HepG2 (cell line): Measurements from ENCODE around the gene MAPKAPK3. TPM values are rescaled to one million over a fixed set of nuclear protein-coding genes. Genes with fewer than 3 reads are reported as not detected.

Experiments used
- CBFB ChIP-seq: sonication (generic); formaldehyde crosslinking; IDR thresholded peaks from 2 replicates; pipeline ENCODE4 v1.4.0; 2020; ENCODE audit warnings: missing genetic modification reagents
- HMGXB4 ChIP-seq, 2 experiments: sonication (generic) in 1 of 2; formaldehyde crosslinking in 1 of 2; IDR thresholded peaks; 2 replicates each; pipeline versions ENCODE4 v1.4.0 to v1.6.1; 2018 to 2020; ENCODE audit warnings: missing genetic modification reagents in 2 of 2, borderline replicate concordance in 1 of 2, low read depth in 1 of 2, mild to moderate bottlenecking in 1 of 2, missing biosample characterization in 1 of 2
- KLF6 ChIP-seq: IDR thresholded peaks from 2 replicates; pipeline ENCODE4 v1.8.0; 2016; ENCODE audit warnings: missing biosample characterization, missing genetic modification reagents
- LBX2 ChIP-seq: sonication (generic); formaldehyde crosslinking; IDR thresholded peaks from 2 replicates; pipeline ENCODE4 v1.5.0; 2020; ENCODE audit warnings: missing genetic modification reagents, mild to moderate bottlenecking, borderline replicate concordance
- SCMH1 ChIP-seq: sonication (generic); formaldehyde crosslinking; IDR thresholded peaks from 2 replicates; pipeline ENCODE4 v1.9.0; 2021; ENCODE audit warnings: missing genetic modification reagents, mild to moderate bottlenecking, borderline replicate concordance
- SKI ChIP-seq: fragments of 450-650 bp; IDR thresholded peaks from one replicate; pipeline ENCODE4 v1.6.1; 2018; ENCODE audit warnings: mild to moderate bottlenecking; ENCODE audit not compliant: partially characterized antibody
- SMARCE1 ChIP-seq: fragments of 450-650 bp; IDR thresholded peaks from 2 replicates; pipeline ENCODE4 v1.6.1; 2017; ENCODE audit warnings: borderline replicate concordance
- ZNF503 ChIP-seq: sonication (generic); formaldehyde crosslinking; IDR thresholded peaks from 2 replicates; pipeline ENCODE4 v1.4.0; 2020; ENCODE audit warnings: missing genetic modification reagents
- ZNF510 ChIP-seq: sonication (generic); formaldehyde crosslinking; IDR thresholded peaks from 2 replicates; pipeline ENCODE4 v1.4.0; 2020; ENCODE audit warnings: low read depth, mild to moderate bottlenecking, missing genetic modification reagents
- ZNF598 ChIP-seq: sonication (generic); formaldehyde crosslinking; IDR thresholded peaks from 2 replicates; pipeline ENCODE4 v1.5.1; 2020; ENCODE audit warnings: mild to moderate bottlenecking, missing genetic modification reagents, borderline replicate concordance
- polyA plus RNA-seq, 8 experiments: library from polyadenylated mRNA; depleted of rRNA in 3 of 8; stranded (reverse) in 7 of 8; unstranded in 1 of 8; fragments of >200 nt; fragmentation: Illumina TruSeq in 4 of 8; extraction: Trizol in 4 of 8; gene quantifications; 2 replicates each; pipeline versions ENCODE4 v1.2.1 to v1.2.3, GENCODE V29; 2011 to 2016; ENCODE audit warnings: low read depth in 4 of 8, missing spikeins in 1 of 8, mixed read lengths in 1 of 8; ENCODE audit not compliant: insufficient read depth in 1 of 8
- total RNA-seq, 5 experiments: library from RNA; depleted of rRNA; stranded (reverse); fragments of >200 nt; fragmentation: Illumina TruSeq; extraction: Trizol; gene quantifications; 2 replicates each; pipeline ENCODE4 v1.2.3, GENCODE V29; 2016; ENCODE audit warnings: low read depth in 1 of 5
- TF ChIP-seq, protein P1 (sequence below): sonication (generic); formaldehyde crosslinking; IDR thresholded peaks from 2 replicates; pipeline ENCODE4 v1.4.0; 2020; ENCODE audit warnings: mild to moderate bottlenecking, missing genetic modification reagents
- TF ChIP-seq, protein P2 (sequence below): sonication (generic); formaldehyde crosslinking; IDR thresholded peaks from 2 replicates; pipeline ENCODE4 v1.4.0; 2020; ENCODE audit warnings: missing genetic modification reagents
- TF ChIP-seq, protein P3 (sequence below): sonication (generic); formaldehyde crosslinking; IDR thresholded peaks from 2 replicates; pipeline ENCODE4 v1.4.0; 2020; ENCODE audit warnings: missing genetic modification reagents
- TF ChIP-seq, protein P4 (sequence below): sonication (generic); formaldehyde crosslinking; IDR thresholded peaks from 2 replicates; pipeline ENCODE4 v1.5.0; 2020; ENCODE audit warnings: missing genetic modification reagents

The MAPKAPK3 gene
- total and polyA plus RNA-seq, 2 of the 13 experiments (the other 11 are each of a cell fraction or from before 2014, with no cell fraction given): 39.9 to 41.2 TPM

DNA sequence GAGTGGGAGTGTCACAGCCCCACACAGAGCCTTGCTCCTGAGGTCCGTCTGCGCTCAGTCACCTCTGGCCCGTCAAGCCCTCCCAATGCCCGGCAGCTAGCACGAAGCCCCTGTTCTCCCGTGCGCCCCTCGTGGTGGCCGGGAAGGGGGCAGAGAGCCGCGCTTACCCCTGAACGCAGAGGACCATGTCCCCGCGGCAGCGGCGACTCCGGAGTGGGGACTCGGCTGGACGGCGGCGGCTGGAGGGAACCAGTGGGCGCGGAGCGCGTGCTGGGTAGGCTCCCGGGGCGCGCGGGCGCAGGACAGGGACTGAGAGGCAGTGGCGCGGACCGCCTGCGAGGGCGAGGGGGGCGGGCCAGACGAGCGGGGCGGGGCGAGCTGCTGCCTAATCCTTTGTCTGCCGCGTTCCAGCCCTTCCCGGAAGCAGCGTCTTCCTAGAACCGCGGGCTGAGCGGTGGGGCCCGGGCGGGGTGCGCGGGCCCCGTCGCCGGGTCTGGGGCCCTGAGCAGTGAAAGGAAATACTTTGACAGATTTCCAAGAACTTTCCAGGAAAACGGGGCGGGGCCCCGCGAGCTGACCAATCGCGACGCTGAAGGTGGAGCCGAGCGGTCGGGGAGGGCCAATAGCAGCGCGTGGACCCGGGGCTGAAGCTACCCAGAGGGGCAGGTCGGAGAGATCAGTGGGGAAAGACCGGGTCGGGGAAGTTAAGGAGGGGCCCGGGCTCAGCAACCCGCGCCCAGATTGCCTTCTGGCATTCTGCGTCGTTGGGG, 5.3 kb upstream of the MAPKAPK3 start, which contains the start of gene CISH (continued):
- TF ChIP-seq, protein P1, sequence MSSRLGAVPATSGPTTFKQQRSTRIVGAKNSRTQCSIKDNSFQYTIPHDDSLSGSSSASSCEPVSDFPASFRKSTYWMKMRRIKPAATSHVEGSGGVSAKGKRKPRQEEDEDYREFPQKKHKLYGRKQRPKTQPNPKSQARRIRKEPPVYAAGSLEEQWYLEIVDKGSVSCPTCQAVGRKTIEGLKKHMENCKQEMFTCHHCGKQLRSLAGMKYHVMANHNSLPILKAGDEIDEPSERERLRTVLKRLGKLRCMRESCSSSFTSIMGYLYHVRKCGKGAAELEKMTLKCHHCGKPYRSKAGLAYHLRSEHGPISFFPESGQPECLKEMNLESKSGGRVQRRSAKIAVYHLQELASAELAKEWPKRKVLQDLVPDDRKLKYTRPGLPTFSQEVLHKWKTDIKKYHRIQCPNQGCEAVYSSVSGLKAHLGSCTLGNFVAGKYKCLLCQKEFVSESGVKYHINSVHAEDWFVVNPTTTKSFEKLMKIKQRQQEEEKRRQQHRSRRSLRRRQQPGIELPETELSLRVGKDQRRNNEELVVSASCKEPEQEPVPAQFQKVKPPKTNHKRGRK (CRISPR knock-in tag): no peak
- peak; percentile 90; the same call in 1 of the 2 replicates for TF ChIP-seq LBX2 (CRISPR knock-in tag)
- TF ChIP-seq CBFB (CRISPR knock-in tag): no peak
- TF ChIP-seq, protein P2, sequence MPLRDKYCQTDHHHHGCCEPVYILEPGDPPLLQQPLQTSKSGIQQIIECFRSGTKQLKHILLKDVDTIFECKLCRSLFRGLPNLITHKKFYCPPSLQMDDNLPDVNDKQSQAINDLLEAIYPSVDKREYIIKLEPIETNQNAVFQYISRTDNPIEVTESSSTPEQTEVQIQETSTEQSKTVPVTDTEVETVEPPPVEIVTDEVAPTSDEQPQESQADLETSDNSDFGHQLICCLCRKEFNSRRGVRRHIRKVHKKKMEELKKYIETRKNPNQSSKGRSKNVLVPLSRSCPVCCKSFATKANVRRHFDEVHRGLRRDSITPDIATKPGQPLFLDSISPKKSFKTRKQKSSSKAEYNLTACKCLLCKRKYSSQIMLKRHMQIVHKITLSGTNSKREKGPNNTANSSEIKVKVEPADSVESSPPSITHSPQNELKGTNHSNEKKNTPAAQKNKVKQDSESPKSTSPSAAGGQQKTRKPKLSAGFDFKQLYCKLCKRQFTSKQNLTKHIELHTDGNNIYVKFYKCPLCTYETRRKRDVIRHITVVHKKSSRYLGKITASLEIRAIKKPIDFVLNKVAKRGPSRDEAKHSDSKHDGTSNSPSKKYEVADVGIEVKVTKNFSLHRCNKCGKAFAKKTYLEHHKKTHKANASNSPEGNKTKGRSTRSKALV (CRISPR knock-in tag): peak; percentile 99
- TF ChIP-seq HMGXB4 (CRISPR knock-in tag; IDR thresholded peaks at IDR 0.05; ENCODE audit: borderline replicate concordance in 1 of 2, low read depth in 1 of 2): peak; percentile 57 to 82
- TF ChIP-seq, protein P3, sequence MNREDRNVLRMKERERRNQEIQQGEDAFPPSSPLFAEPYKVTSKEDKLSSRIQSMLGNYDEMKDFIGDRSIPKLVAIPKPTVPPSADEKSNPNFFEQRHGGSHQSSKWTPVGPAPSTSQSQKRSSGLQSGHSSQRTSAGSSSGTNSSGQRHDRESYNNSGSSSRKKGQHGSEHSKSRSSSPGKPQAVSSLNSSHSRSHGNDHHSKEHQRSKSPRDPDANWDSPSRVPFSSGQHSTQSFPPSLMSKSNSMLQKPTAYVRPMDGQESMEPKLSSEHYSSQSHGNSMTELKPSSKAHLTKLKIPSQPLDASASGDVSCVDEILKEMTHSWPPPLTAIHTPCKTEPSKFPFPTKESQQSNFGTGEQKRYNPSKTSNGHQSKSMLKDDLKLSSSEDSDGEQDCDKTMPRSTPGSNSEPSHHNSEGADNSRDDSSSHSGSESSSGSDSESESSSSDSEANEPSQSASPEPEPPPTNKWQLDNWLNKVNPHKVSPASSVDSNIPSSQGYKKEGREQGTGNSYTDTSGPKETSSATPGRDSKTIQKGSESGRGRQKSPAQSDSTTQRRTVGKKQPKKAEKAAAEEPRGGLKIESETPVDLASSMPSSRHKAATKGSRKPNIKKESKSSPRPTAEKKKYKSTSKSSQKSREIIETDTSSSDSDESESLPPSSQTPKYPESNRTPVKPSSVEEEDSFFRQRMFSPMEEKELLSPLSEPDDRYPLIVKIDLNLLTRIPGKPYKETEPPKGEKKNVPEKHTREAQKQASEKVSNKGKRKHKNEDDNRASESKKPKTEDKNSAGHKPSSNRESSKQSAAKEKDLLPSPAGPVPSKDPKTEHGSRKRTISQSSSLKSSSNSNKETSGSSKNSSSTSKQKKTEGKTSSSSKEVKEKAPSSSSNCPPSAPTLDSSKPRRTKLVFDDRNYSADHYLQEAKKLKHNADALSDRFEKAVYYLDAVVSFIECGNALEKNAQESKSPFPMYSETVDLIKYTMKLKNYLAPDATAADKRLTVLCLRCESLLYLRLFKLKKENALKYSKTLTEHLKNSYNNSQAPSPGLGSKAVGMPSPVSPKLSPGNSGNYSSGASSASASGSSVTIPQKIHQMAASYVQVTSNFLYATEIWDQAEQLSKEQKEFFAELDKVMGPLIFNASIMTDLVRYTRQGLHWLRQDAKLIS: no peak
- TF ChIP-seq, protein P4, sequence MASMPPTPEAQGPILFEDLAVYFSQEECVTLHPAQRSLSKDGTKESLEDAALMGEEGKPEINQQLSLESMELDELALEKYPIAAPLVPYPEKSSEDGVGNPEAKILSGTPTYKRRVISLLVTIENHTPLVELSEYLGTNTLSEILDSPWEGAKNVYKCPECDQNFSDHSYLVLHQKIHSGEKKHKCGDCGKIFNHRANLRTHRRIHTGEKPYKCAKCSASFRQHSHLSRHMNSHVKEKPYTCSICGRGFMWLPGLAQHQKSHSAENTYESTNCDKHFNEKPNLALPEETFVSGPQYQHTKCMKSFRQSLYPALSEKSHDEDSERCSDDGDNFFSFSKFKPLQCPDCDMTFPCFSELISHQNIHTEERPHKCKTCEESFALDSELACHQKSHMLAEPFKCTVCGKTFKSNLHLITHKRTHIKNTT (CRISPR knock-in tag): no peak
- TF ChIP-seq KLF6: peak; percentile 90
- 0 out of 2 replicates have a peak, but pooled peaks have one; percentile 19 for TF ChIP-seq ZNF598 (CRISPR knock-in tag)
- TF ChIP-seq SCMH1: no peak
- TF ChIP-seq SKI: peak; percentile 85
- no peak for TF ChIP-seq SMARCE1
- TF ChIP-seq ZNF510 (CRISPR knock-in tag): peak; percentile 90; the same call in 1 of the 2 replicates
- peak; percentile 93 for TF ChIP-seq ZNF503 (CRISPR knock-in tag)
